VCaP (cell line): Measurements from ENCODE around the gene PAX5.
A peak's percentile ranks its signal among the peaks of the same experiment; 100 is the strongest.

ENCODE experiments used
- H3K27ac ChIP-seq: fragments of 450-650 bp; 2 replicates; pipeline ENCODE4 v1.5.1; 2017
- CTCF ChIP-seq: fragments of 450-650 bp; conservative IDR thresholded peaks from 2 replicates; pipeline ENCODE4 v1.5.1; 2017; ENCODE audit warnings: mild to moderate bottlenecking, moderate library complexity

PAX5 gene

GRCh38 chr9:36911601-36912412 lies 122.3 kb downstream of the PAX5 start:
- no peak for TF ChIP-seq CTCF

GRCh38 chr9:36911037-36911436 lies 123.0 kb downstream of the PAX5 start:
- H3K27ac ChIP-seq: no peak overlapping the region
- no peak; the same call in 1 of the 2 replicates for TF ChIP-seq CTCF

More at GRCh38 chr9:36911601-36912412, 122.3 kb downstream of the PAX5 start:
- no peak overlapping the region for H3K27ac ChIP-seq

DNA sequence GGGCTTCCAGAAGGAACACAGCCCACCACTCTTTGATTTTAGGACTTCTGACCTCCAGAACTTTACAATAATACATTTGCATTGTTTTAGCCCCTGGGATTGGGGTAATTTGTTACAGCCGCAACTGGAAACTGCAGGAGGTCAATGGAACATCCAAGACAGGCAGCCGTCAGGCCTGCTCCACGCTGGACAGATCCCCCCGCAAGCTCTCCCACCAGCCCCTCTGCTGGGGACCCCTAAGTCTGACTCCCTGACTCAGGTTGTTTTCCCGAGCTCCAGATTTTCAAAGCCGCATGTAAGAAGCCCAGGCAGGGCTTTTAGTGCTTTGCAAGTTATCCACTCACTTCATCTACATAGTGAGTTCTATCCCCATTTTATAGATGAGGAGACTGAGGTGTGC lies 127.6 kb downstream of the PAX5 start:
- H3K27ac ChIP-seq: no peak overlapping the region
- TF ChIP-seq CTCF: no peak

DNA sequence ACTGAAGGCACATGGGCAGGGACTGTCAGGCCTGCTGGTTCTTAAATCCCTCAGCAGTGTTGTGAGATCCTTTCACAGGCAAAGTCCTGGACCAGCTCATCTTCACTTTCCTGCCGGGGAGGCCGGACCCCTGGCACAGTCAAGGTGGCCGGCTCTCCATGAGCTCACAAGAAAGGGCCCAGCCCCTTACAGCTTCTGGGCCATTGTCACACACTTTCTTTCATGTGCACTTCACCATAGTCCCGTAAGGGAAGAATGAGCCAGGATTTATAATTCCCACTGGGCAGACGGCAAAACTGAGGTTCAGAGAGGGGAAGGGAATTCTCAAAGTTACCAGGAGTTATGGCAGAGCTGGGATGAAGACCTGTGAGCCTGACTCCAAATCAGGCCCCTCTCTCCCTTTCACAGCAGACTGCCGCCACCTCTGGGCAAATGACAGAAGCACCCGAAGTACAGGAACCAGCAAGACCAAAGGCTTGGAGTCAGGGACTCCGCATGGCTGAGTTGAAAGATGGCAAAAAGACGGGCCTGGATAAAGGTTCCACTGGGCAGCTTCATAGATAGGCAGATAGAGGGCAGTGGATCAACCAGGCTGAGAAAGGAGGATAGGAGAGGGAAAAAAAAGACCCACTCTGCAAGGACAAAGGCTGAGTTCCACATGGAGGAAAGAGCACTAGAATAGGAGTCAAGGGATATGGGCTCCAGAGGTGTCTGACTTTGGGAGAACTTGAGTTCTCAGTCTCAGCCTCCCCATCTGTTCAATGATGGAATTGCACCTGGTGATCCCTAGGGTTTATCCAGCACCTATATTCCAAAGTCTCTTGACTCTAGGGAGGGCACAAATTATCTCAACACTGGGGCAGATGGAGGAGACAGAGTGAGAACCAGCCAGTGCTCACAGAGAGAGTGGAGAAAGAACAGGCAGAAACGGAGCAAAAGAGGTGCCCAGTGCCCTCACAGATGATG lies 128.7 kb downstream of the PAX5 start:
- H3K27ac ChIP-seq: no peak overlapping the region

DNA sequence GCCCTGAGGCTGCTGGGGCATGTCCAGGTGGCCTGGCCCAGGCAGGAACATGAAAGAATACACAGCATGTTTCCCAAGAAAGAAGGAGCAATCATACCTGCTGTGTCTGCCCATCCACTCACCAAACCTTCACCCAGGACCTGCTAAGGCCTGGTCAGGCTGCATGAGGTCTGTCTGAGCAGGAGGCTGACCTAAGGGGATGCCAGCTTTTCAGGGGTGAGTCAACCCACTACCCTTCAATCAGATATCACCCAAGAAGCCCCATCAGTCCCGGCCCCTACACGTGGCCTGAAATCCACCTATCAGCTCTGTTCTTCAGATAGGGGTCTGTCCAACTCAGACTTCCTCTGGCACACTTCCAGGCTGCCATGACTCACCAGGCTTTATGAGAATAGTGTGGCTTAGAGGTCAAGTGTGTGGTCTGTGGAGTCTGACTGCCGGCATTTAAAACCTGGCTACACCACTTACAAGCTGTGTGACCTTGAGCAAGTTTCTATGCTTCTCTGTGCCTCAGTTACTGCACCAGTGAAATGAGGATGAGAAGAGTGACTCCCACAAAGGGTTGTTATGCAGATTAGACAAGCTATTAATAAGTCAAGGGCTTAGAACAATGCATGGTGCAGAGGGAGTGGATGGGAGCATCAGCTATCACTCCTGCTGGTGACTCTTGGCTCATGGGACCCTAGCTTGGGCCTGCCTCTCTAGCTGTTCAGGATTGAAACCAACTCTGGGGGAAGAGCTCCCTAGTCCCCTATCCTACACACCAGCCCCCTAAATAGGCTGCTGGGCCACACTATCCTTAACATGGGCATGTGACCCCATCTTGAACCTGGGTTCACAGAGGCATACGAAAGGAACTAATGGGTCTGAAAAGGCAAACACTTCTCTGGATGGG lies 130.3 kb downstream of the PAX5 start:
- no peak overlapping the region for H3K27ac ChIP-seq
- no peak for TF ChIP-seq CTCF

More for the DNA sequence above, 128.7 kb downstream of the PAX5 start:
- peak; percentile 12; the same call in 1 of the 2 replicates for TF ChIP-seq CTCF

- no peak for TF ChIP-seq CTCF
- H3K27ac ChIP-seq: no peak overlapping the region
Measured at GRCh38 chr9:36902861-36903524, 131.1 kb downstream of the PAX5 start.
